Kidney (tissue), 14 donors: ENCODE results near the gene DOK7. TPM values are rescaled to one million over a fixed set of nuclear protein-coding genes. Genes with fewer than 3 reads are reported as not detected.

Experiments used
- DNase-seq, 5 donors: peaks; one replicate each; pipeline ENCODE4 v3.0.0-alpha.2; 2013 to 2020
- FAIRE-seq: peaks from 2 replicates; lab custom pipeline; 2012; peaks lifted over from hg19 to GRCh38; lab: Jason Lieb, UNC
- H3K27ac ChIP-seq, 2 donors: one replicate each; pipeline ENCODE4 v1.7.0; 2013; ENCODE audit warnings: low read depth in 2 of 2, low read length in 2 of 2, inconsistent platforms in 1 of 2
- H3K27me3 ChIP-seq: one replicate; pipeline ENCODE4 v1.7.1; 2013; ENCODE audit warnings: low read length, inconsistent platforms; ENCODE audit not compliant: control insufficient read depth, insufficient read depth
- H3K36me3 ChIP-seq, 3 donors: one replicate each; pipeline versions ENCODE4 v1.7.0 to v1.7.1; 2013; ENCODE audit warnings: low read length in 3 of 3, control low read depth in 1 of 3, inconsistent platforms in 1 of 3; ENCODE audit not compliant: insufficient read depth in 3 of 3, control insufficient read depth in 2 of 3
- H3K4me1 ChIP-seq, 3 donors: one replicate each; pipeline versions ENCODE4 v1.7.0 to v1.7.1; 2013; ENCODE audit warnings: low read length in 3 of 3, inconsistent platforms in 1 of 3, low read depth in 1 of 3; ENCODE audit not compliant: control insufficient read depth in 2 of 3, insufficient read depth in 2 of 3
- H3K4me3 ChIP-seq, 3 donors: one replicate each; pipeline versions ENCODE4 v1.7.0 to v1.8.1; 2013; ENCODE audit warnings: low read length in 3 of 3, control low read depth in 1 of 3, inconsistent platforms in 1 of 3
- H3K9ac ChIP-seq, 3 donors: one replicate each; pipeline versions ENCODE4 v1.7.0 to v1.7.1; 2013; ENCODE audit warnings: low read length in 3 of 3, control low read depth in 1 of 3, inconsistent platforms in 1 of 3
- H3K9me3 ChIP-seq, 3 donors: one replicate each; pipeline versions ENCODE4 v1.7.0 to v1.7.1; 2013; ENCODE audit warnings: low read length in 3 of 3, control low read depth in 1 of 3, inconsistent platforms in 1 of 3; ENCODE audit not compliant: control insufficient read depth in 2 of 3, insufficient read depth in 1 of 3
- intact Hi-C: fragments of 100-400 bp; cut with DNase I; formaldehyde crosslinking; loops from one replicate; pipeline ENCODE4 v1.11.1; 2022
- polyA plus RNA-seq: library from polyadenylated mRNA; stranded (reverse); fragments of 350-450 nt; fragmentation: Illumina TruSeq; extraction: RNeasy Lipid Tissue Mini Kit (QIAGEN cat#74804); gene quantifications from one replicate; pipeline ENCODE4 v1.2.3, GENCODE V29; 2014; ENCODE audit warnings: low read depth, low replicate concordance; ENCODE audit not compliant: insufficient read depth
- total RNA-seq: library from RNA; stranded (reverse); fragmentation: NEBNext Ultra II Directional; extraction: Animal tissue kit (Norgen Biotek cat#: 25700); gene quantifications from one replicate; pipeline ENCODE4 v1.2.1, GENCODE V29; 2021
- TF ChIP-seq, protein P1 (sequence below): IDR thresholded peaks from 3 replicates; pipeline ENCODE4 v1.5.1; 2012; ENCODE audit warnings: mild to moderate bottlenecking, moderate library complexity, borderline replicate concordance; ENCODE audit not compliant: insufficient read depth; ENCODE audit errors: extremely low read depth
- donor health status: control.
- donor health status: control.
- donor health status: control.
- donor health status: control.
- donor health status: control.
- donor health status: DM: yes; HTN: yes; CAD: no.
- donor health status: Normal renal cell carcinoma (clear cell type).

DOK7 gene
- total and polyA plus RNA-seq, 2 donors from 2014 or later: 1.2 to 7.0 TPM

DNA sequence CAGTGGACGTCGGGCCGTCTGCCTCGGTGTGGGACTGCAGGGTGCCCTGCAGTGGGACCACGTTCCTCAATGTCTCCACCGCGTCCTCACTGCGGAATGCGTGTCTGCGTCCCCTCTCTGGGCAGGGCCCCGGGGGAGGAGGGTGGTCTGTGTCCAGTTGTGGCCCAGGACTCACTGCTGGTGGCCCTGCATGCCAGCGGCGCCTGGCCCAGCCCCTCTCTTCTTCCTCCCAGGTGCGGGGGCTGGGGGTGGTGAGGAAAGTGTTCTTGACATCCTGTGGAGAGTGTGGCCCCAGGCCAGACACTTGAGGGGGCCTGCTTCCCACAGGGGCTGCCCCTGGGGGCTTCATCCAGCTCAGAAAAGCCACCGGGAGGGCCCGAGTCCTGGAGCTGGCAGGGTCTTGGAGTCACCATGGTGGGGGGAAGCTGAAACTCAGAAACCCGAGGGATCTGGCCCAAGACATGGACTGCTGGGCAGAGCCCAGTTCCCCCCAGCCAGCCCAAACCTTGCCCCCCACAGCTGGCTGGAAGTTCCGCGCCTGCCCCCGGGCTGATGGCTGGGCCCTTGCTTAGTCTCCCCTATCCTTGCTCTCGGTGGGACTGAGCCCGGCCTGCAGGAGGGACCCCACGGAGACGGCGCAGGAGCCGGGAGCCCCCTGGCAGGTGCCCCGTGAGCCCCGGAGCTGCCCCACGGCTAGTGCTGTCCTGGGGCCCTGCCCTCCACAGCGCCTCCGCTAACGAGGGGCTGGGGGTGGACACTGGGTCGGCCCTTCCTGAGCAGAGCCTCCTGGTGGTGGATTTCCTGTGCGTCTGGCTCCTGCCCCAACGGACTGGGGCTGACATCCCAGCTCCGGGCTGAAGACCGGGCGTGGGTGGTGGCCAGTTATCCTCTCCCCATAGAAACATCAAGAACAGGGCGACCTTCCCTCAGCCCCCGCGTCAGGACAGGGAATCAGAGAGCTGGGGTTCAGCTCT lies 2.9 kb downstream of the DOK7 start:
- H3K27me3 ChIP-seq: no peaks in the 10 kb centered on the region
- no peak overlapping the region for H3K9ac ChIP-seq
- intact Hi-C loops: no loop called here
- H3K36me3 ChIP-seq: no peaks in the 10 kb centered on the region
- no peak overlapping the region for H3K27ac ChIP-seq
- FAIRE-seq: no peak
- no peak overlapping the region for H3K4me3 ChIP-seq
- H3K4me1 ChIP-seq: peaks cover 0 to 7% (median 0%) of the 10 kb centered on the region in 3 donors
- TF ChIP-seq, protein P1, sequence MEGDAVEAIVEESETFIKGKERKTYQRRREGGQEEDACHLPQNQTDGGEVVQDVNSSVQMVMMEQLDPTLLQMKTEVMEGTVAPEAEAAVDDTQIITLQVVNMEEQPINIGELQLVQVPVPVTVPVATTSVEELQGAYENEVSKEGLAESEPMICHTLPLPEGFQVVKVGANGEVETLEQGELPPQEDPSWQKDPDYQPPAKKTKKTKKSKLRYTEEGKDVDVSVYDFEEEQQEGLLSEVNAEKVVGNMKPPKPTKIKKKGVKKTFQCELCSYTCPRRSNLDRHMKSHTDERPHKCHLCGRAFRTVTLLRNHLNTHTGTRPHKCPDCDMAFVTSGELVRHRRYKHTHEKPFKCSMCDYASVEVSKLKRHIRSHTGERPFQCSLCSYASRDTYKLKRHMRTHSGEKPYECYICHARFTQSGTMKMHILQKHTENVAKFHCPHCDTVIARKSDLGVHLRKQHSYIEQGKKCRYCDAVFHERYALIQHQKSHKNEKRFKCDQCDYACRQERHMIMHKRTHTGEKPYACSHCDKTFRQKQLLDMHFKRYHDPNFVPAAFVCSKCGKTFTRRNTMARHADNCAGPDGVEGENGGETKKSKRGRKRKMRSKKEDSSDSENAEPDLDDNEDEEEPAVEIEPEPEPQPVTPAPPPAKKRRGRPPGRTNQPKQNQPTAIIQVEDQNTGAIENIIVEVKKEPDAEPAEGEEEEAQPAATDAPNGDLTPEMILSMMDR: no peak
- peaks cover 0 to 4% (median 0%) of the 10 kb centered on the region in 3 donors for H3K9me3 ChIP-seq
- DNase-seq: peak in 1 of 5 donors; percentile 65

DNA sequence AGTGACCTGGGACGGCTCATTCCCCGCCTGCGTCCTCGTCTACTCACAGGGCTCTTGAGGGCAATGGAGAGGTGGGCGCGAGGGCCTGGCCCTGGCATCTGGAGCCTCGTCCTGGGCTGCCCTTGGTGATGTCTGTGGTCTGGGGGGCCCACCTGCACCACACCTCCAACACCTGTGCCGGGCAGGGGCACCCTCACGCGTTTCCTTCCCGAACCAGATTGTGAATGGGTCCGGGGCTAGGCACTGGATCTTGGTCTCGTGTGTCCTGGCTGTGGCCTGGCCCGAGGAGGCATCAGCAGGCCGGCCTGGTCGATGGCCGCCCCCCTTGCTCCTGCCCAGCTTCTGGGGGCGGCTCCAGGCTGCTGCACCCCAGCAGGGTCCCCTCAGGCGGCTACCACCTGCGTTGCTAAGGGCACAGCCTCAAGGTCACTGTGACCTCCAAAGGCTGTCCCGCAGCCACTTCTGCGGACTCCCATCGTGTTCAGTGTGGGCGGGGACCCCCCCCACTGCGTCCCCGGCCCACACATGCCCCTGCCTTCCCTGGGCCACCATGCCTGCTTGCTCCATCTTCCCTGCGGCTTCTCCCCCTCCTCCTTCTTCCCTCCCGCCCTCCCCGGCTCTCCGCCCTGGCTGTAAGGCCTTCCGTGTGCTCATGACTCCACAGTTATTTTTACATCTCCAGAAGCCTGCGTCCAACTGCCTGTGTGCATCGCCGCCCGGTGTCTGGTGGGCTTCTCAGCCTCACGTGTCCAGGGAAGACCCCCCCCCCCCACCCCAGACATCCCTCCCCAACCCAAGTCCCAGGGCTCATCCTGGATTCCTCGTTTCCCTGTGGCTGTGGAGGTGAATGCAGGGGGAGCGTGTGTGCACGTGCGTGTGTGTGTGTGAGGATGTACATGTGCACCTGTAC lies 3.8 kb downstream of the DOK7 start:
- Histone ChIP-seq H3K9me3 (peaks cover 0 to 4% (median 0%) of the 10 kb centered on the region in 3 donors), H3K4me1 (peaks cover 0 to 3% (median 0%) of the 10 kb centered on the region in 3 donors), H3K36me3 (no peaks in the 10 kb centered on the region), H3K27ac (no peak overlapping the region), H3K9ac (no peak overlapping the region), H3K4me3 (no peak overlapping the region), H3K27me3 (no peaks in the 10 kb centered on the region)
- FAIRE-seq: no peak
- TF ChIP-seq, protein P1: no peak
- intact Hi-C loops: no loop called here
- peak in 2 of 5 donors; percentile 47 to 53 for DNase-seq

DNA sequence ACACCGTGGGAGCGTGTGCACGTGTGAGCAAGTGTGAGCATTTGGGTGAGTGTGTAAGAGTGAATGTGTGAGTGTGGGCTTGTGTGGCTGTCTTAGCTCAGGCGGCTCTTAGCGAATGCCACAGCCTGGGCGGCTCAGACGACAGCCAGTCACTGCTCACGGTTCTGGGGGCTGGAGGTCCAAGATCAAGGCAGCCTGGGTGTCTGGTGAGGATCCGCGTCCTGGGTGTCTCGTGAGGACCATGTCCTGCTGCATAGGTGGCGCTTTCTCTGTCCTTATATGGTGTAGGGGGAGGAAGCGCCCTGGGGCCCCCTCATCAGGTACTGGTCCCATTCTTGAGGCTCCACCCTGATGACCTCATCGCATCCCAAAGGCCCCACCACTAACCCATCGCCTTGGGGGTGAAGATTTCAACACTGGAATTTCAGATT lies 4.5 kb downstream of the DOK7 start:
- H3K36me3 ChIP-seq: no peaks in the 10 kb centered on the region
- DNase-seq: peak in 2 of 5 donors; percentile 40 to 44
- no peak overlapping the region for H3K4me3 ChIP-seq
- H3K27ac ChIP-seq: no peak overlapping the region
- intact Hi-C loops: no loop called here
- TF ChIP-seq, protein P1: no peak
- peaks cover 0 to 4% (median 0%) of the 10 kb centered on the region in 3 donors for H3K9me3 ChIP-seq
- H3K9ac ChIP-seq: no peak overlapping the region
- H3K4me1 ChIP-seq: peaks cover 0 to 3% (median 0%) of the 10 kb centered on the region in 3 donors
- H3K27me3 ChIP-seq: no peaks in the 10 kb centered on the region
- no peak for FAIRE-seq
